Measurements from ENCODE around the gene IFT80.
"Not testable (repeated sequence)": the region's sequence is repeated elsewhere in the genome, so short reads cannot be mapped to it uniquely, and the experiment has no call there.

Gene IFT80

DNA sequence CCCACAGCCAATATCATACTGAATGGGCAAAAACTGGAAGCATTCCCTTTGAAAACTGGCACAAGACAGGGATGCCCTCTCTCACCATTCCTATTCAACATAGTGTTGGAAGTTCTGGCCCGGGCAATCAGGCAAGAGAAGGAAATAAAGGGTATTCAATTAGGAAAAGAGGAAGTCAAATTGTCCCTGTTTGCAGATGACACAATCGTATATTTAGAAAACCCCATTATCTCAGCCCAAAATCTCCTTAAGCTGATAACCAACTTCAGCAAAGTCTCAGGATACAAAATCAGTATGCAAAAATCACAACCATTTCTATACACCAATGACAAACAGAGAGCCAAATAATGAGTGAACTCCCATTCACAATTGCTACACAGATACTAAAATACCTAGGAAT is 36.1 kb downstream of the IFT80 start:
- not testable (repeated sequence) for DNase-seq (ENCODE audit: low spot score)

DNA sequence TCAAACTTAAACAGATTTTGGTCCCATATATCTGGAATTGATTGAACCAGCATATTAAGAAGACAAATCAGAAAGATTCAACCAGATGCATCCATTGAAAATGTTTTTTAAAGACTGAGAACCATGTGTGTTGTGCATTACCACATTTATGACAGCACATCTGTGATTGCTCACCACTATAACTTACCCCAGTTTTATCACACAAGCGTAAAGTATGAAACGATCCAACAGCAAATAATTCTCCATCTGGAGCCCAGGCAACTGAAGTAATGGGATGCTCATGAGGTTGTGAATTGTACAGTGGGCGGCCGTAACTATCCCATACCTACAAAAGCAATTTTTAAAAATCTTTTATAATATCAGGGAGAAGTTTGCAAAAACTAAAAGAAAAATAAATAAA is 43.2 kb downstream of the IFT80 start:
- DNase-seq (ENCODE audit: low spot score) = no peak

DNA sequence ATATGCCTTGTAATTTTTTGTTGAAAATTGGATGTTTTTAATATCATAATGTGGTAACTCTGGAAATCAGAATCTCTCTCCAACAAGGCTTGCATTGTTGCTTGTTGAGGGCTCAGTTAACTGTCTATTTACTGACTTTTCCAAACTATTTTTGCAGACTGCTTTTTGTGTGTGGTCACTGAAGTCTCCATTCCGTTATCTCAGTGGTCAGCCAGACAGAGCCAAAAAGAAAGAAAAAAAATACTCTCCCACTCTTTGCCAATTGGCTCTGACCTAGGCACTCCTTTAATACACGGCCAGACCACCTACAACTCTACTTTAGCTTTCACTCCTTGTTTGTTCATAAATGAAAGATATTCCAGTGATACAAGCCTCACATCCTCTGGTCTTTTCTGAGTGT is 52.5 kb downstream of the IFT80 start:
- no peak for DNase-seq (ENCODE audit: low spot score)

DNA sequence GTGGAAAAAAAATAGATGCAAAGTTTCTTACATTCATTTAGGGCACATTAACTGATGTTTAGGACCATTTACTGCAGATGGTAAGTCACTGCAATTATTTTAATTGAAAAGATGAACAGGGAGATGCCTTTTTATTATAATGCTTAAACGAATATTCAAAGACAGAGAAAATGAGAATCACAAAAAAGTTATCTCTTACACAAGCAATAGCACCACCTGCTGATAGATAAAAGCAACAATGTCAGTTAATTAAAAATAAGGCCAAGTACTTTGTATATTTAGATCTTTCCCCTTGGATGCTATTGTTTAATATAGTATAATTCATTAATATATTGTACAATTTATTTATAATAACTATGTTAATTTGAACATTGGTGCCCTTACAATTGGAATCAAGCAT is 55.9 kb downstream of the IFT80 start:
- peak; percentile 22 for DNase-seq (ENCODE audit: low spot score)

DNA sequence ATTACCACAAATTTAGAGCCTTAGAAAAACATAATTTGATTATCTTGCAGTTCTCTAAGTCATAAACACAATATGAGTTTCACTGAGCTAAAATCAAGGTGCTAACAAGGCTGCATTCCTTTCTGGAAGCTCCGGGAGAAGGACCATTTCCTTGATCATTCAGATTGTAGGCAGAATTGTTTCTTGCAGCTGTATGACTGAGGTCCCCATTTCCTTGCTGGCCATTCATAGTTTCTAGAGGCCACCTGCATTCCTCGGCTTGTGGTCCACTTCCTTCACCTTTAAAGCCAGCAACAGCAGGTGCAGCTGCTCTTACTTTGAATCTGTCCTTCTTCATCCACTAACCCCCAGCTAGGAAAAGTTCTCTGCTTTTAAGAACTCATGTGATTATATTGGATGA is 58.7 kb downstream of the IFT80 start:
- DNase-seq (ENCODE audit: low spot score) = no peak

DNA sequence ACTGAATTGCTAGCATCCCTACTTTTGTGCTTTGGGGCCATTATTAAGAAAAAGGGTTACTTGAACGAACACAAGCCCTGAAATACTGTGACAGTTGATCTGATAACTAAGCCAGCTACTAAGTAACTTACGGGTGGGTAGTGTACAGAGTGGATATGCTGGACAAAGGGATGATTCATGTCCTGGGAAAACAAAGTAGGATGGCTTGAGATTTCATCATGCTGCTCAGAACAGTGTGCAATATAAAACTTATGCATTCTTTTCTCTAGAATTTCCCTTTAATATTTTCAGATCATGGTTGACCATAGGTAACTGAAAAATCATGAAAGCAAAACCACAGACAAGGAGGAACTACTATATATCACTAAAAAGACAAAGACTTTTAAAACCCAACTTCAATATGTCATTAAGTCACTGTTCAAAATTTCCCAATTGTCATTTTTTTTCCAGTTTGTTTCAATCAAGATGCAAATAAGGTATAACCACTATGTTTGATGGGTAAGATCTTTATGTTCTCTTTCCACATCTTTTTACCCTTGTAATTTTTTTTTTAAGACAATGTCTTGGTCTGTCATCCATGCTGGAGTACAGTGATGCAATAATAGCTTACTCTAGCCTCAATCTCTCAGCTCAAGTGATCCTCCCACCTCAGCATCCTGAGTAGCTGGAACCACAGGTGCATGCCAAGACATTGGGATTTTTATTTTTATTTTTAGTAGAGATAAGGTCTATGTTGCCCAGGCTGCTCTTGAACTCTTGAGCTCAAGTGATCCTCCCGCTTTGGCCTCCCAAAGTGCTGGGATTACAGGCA is 67.7 kb downstream of the IFT80 start:
- DNase-seq (ENCODE audit: low spot score) = no peak

DNA sequence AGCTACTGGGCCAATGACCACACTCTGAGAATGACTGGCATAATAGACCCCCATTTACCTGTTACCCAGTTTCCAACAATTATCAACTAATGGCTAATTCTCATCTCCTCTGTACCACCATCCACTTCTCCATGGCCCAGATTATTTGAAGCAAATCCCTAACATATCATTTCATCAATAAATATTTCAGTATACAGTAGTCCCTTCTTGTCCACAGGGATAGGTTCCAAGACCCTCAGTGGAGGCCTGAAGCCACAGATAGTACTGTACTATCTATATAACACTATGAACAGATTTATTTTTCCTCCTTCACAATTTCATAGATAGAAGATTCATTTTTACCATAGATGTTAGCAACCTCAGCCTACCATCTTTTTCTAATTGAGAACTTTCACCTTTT is 68.3 kb downstream of the IFT80 start:
- DNase-seq (ENCODE audit: low spot score) = no peak

DNA sequence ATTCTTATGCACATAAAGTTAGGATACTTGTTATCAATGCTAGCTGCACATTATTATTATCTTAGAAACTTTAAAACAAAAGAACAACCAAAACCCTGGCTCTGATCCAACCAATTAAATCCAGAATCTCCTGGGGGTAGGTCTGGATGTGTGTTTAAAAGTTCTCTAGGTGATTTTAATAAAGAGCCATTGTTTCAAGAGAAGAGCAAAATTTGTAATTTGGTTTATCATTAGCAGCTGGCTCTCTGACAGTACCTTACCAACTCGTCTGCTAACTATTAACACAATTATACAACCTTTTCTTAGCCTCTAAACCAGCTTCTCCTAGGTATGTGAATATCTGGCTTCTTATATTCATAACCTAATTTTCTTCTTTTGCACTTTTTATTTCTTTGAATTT is 68.9 kb downstream of the IFT80 start:
- no peak for DNase-seq (ENCODE audit: low spot score)

DNA sequence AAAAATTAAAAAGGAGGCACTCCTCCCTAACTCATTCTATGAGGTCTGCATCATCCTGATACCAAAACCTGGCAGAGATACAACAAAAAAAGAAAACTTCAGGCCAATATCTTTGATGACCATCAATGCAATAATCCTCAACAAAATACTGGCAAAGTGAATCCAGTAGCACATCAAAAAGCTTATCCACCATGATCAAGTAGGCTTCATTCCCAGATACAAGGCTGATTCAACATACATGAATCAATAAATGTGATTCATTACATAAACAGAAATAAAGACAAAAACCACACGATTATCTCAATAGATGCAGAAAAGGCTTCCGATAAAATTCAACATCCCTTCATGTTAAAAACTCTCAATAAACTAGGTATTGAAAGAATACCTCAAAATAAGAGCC is 72.7 kb downstream of the IFT80 start:
- DNase-seq (ENCODE audit: low spot score) = peak; percentile 7

DNA sequence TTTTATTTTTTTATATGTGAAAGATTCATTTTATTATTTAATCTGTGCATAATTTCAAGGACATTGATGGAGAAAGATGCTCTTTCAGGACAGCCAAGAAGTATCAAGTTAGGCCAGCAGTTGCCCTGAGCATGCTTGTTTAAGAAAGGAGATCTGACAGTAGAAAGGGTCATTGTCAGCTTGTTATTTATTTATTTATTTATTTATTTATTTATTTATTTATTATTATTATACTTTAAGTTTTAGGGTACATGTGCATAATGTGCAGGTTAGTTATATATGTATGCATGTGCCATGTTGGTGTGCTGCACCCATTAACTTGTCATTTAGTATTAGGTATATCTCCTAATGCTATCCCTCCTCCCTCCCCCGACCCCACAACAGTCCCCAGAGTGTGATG is 77.2 kb downstream of the IFT80 start:
- DNase-seq (ENCODE audit: low spot score) = not testable (repeated sequence)

DNA sequence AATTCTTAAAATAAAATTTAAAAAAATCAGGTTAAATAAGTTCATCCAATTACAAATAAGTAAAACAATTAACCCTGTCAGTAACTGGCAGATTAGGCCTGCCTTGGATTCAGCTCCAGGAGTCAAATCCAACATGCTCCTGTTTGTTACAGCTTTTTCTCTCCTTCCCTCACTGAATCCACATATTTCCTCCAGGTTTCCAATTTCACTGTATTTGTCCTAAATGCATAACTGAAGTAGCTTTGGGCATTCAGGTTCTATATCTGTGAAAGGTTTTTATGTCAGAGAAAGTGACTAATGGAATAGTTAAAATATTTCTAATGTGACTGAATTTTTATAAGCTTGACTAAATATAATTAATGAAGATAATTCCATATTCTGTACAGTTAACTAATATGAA is 79.7 kb downstream of the IFT80 start:
- no peak for DNase-seq (ENCODE audit: low spot score)

DNA sequence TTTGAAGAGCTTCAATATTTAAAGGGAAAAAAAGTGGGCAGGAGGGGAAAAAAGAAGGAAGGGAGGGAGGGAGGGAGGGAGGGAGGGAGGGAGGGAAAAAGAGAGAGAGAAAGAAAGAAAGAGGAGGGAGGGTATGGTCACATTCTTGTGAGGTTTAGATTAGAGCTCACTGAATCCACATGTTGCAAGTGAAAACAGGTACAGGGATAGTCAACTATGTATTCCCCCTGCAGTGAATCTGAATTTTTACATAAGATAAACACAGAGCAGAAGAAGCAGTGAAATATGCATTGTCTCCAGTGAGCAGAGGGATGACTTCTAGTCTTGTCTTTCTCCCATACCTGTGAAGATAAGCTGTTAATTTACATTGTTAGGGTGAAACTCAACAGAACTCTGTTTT is 84.0 kb downstream of the IFT80 start:
- no peak for DNase-seq (ENCODE audit: low spot score)

DNA sequence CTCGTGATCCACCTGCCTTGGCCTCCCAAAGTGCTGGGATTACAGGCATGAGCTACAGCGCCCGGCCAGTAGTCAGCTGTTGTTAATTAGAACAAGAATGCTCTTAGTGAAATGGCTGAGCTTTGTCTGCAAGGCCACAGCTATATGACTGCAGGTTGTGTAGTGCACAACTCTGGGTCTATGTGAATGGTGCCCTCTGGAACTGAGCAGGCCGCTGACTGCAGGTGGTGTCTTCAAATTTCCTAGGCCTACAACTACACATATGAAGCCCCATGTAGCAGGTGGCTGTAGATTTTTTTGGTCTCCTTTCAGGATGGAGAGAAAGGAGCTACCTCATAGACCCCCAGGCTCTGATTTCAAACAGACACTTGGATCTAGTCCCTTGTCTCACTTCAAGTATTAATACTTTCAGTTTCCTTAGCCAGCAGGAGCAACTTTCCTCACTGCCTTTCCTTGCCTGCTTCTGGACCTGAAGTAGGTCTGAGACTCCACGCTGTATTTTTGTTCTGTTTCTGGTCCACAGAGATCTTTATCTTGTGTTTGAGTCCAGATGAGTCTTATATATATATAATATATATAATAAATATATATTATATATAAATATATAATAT is 86.9 kb downstream of the IFT80 start:
- no peak for DNase-seq (ENCODE audit: low spot score)

DNA sequence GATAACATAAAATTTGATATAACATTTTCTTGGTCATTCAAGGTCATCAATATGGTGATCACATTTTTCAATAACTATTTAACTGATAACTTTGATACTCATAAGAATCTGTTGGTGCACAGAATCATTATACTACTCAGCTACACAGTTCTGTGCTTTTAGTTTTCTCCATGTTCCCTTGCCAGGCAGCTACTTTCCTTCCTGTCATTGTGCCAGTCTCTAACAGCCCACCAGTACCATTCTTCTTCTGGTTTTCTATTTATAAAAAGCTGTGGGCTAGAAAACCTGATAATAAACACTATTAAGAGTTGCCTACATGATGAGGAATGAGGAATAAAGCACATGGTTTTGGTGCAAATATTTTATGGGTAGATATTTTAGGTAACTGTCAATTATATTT is 96.2 kb downstream of the IFT80 start:
- no peak for DNase-seq (ENCODE audit: low spot score)

DNA sequence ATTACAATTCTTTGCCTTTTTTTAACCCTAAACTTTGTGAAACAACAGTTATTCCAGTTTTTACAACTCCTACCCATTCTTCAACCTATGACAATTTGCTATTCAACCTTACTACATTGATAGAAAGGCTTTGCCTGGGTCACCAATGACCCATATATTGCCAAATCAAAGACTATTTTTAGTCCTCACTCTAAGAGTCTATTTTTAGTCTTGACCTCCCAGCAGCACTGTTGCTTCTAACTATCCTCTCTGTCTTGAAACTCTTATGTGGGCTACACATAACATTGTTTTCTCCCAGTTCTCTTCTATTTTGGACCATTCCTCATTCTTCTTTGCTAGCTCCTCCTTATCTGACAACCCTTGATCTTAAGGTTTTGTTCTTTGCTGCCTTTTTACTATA is 102.4 kb downstream of the IFT80 start:
- DNase-seq (ENCODE audit: low spot score) = no peak

DNA sequence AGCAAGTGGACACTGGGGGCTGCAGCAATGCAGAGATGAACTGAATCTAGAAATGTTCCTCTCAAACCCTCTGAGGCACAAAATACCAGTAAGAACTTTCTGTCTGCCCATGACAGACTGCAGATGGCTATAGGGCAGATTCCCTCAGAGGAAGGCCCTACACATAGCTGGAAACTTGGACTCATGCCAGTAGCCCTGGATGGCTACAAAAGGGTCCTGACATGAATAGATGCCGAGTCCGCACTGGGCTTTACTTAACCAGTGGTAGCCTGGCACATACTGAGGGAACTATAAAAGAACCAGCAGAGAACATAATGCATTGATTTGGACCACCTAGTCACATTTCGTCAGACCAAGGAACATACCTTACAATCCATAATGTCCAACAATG is 107.1 kb downstream of the IFT80 start:
- no peak for DNase-seq (ENCODE audit: low spot score)

DNA sequence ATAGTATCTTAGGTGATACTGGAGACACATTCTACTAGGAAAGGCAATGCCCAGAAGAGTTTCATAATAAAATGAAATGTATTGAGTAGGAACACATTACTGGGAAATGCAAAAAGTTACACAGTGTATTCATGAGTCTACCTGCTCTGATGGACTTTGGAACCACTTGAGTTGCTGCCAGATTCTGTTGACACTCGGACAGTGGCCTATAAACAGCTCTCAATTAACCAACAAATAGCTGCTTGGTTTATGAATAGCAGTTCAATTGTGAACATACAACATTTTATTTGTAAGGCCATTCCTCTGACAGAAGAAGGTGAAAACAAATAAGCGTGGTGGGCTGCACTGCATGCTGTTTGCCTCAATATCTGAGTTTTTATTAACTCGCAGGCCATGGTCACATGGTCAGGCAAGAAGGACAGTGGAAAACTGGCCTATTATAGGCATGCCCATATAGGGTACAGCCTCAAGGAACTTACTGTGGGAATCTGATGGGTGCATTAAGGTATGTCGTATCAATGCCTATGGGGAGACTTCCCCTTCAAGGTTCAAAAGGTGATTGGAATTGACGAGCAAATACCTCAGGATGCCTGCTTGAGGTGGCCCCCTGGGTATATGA is 107.6 kb downstream of the IFT80 start:
- no peak for DNase-seq (ENCODE audit: low spot score)

DNA sequence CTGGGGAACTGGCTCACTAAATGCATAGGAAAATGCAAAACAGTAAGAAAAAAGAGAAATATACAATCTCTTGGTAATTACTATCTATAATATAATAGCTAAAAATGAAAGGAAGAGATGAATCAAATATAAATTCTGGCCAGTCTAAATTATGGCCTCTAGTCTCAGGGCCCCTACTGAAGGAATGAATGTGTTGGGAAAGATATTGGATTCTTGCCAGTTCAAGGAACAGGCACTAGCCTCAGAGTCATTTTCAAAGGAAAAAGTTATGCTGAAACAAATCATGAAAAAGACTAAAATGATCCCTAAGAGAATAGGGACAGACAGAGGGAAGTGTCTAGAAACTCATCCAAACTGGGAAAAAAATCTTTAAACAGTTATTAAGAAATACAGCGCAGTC is 111.4 kb downstream of the IFT80 start:
- DNase-seq (ENCODE audit: low spot score) = no peak

DNA sequence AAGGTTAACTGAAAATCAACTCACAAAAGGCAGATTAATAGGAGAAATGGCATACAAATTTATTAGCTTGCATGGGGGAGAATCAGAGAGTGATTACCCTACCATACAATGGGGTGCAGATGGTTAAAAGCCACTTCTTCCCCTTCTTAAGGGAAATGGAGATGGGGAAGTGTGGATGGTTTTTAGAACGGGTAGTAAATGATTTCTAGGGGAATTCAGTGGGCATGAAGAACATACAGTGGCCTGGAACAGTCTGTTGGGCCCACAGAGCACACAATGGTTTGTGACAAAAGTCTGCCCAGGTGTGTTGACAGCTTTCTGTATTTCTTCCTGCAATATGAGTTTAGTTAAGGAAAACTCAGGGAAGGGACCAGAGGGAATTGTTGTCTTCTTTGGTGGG is 112.8 kb downstream of the IFT80 start:
- DNase-seq (ENCODE audit: low spot score) = no peak

DNA sequence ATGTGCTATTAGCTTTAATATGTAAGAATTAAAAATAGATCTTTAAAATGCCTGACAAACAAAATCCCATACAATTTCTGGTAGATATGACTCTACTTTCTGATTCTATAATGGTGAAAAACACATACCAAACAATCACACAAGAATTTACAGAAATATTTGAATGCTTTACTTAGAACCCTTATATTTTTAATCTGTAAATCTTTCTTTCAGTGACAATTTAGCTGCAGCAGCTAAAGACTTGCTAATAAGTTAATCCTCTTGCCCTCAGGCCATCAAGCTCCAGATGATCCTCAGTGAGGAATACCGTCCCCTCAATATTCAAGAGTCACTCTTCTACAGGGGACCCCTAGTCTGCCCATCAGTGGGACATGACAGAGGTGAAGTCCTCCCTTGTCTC is 118.2 kb downstream of the IFT80 start:
- DNase-seq (ENCODE audit: low spot score) = no peak

DNA sequence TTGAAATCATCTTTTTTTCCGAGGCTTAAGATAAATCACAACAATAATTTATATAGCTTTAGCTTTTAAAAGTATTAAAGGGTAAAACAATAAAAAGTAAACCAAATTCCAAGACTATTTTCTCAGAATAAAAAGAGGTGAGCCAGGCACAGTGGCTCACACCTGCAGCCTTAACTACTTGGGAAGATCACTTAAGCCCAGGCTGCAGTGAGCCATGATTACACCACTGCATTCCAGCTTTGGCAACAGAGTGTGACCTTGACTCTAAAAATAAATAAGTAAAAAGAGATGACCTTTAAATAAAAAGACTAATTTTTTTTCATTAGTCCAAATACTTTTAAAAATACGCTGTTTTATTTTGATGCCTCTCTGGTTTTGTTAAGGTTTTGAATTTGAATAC is 119.4 kb downstream of the IFT80 start:
- no peak for DNase-seq (ENCODE audit: low spot score)

DNA sequence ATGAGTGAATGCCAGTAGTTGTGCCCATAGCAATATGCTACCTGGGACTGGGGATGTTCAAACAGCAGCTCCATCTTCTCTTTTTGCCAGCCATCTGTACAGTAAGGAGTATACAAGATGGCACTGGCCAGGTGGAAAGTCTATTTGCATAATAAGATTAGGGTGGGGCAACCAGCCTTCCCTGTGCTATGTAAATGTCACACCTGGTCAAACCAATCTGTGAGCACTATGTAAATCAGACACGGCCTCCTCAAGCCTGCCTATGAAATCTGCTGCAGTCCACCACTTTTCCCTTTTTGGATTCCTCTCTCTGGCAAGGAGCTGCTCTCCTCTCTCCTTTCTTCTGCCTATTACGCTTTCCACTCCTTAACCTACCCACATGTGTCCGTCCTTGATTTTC is 120.8 kb downstream of the IFT80 start:
- DNase-seq (ENCODE audit: low spot score) = no peak

DNA sequence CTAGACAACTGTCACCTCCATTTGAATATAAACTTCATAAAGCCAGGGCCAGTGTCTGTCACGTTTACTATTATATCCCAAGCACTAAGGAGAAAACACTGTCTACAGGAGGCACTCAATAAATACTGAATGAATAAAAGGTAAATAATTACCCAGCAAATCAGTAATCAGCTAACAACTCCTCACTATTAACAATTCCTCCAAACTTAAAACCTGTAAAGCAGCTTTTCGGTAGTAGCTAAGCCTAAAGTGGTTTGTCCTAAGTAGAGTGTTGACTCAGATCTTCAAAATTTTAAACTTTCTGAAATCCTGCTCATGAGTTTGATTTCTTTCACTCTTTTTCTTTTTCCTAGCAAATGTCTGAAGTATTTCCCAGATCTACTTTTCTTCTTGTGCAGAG is 133.9 kb downstream of the IFT80 start:
- DNase-seq (ENCODE audit: low spot score) = no peak
